K562 (cell line): ENCODE measurements around the gene CLASP2. TPM values are rescaled to one million over a fixed set of nuclear protein-coding genes. Genes with fewer than 3 reads are reported as not detected.

Source experiments
- ATAC-seq: fragments of 200-7000 bp; cut with Tn5 transposase; 3 replicates; pipeline ENCODE4 v1.9.1; 2020; ENCODE audit warnings: moderate library complexity
- BruUV-seq: library from RNA; stranded (reverse); fragments of 400-500 nt; replicated peaks from 2 replicates; lab custom pipeline; 2021; lab: Mats Ljungman, UMichigan
- CTCF ChIA-PET: fragments of 300-600 bp; formaldehyde crosslinking; extraction: SDS; loops from one replicate; lab custom pipeline; 2021; ENCODE audit warnings: low intra/inter-chr PET ratio; lab: Yijun Ruan, JAX
- POLR2A ChIA-PET: fragments of 300-600, 350-650 bp; sonication (Branson Sonifier 250); formaldehyde crosslinking; extraction: SDS; loops from one replicate; lab custom pipeline; 2021; ENCODE audit warnings: antibody characterized with exemption, inconsistent platforms; lab: Yijun Ruan, JAX
- DNase-seq, 4 experiments: peaks; one replicate each; pipeline versions ENCODE4 v3.0.0 to v3.0.0-alpha.2; 2011 to 2018; ENCODE audit warnings: low spot score in 3 of 4, mixed read lengths in 3 of 4; ENCODE audit errors: extremely low read depth in 1 of 4
- FAIRE-seq: peaks from 2 replicates; lab custom pipeline; 2011; peaks lifted over from hg19 to GRCh38; lab: Jason Lieb, UNC
- H2AFZ ChIP-seq: 2 replicates; pipeline ENCODE4 v1.6.0; 2011; ENCODE audit warnings: low read depth, low read length, control low read depth, inconsistent platforms
- H3K27ac ChIP-seq: fragments of 200-600 bp; 3 replicates; pipeline ENCODE4 v1.8.0; 2011; ENCODE audit warnings: low read depth, mild to moderate bottlenecking, control low read depth, inconsistent platforms, low read length, moderate library complexity, mixed read lengths; ENCODE audit errors: extremely low read depth
- H3K27me3 ChIP-seq, 2 experiments: fragments of 300-600 bp in 1 of 2; 2 replicates in 1 of 2; 3 replicates in 1 of 2; pipeline versions ENCODE4 v1.6.0 to v1.8.0; 2011; ENCODE audit warnings: inconsistent platforms in 2 of 2, low read length in 2 of 2, mild to moderate bottlenecking in 1 of 2, mixed read lengths in 1 of 2, moderate library complexity in 1 of 2; ENCODE audit not compliant: control insufficient read depth in 2 of 2, insufficient read depth in 2 of 2
- H3K36me3 ChIP-seq: fragments of 300-600 bp; 3 replicates; pipeline ENCODE4 v1.8.0; 2011; ENCODE audit warnings: mild to moderate bottlenecking, low read length, inconsistent platforms; ENCODE audit not compliant: control insufficient read depth, insufficient read depth
- H3K4me1 ChIP-seq, 2 experiments: fragments of 200-600 bp in 1 of 2; replicated peaks in 1 of 2; 2 replicates in 1 of 2; 3 replicates in 1 of 2; pipeline versions ENCODE4 v1.5.1 to v1.8.0; 2011; ENCODE audit warnings: inconsistent platforms in 2 of 2, low read length in 2 of 2, mild to moderate bottlenecking in 1 of 2, mixed read lengths in 1 of 2, moderate library complexity in 1 of 2; ENCODE audit not compliant: control insufficient read depth in 2 of 2, insufficient read depth in 2 of 2
- H3K4me2 ChIP-seq: 2 replicates; pipeline ENCODE4 v1.6.1; 2011; ENCODE audit warnings: low read length, control low read depth, inconsistent platforms, mixed read lengths; ENCODE audit not compliant: insufficient read depth
- H3K4me3 ChIP-seq: fragments of 200-600 bp; sonication (generic), shearing (Covaris generic); 2 replicates; pipeline ENCODE4 v1.5.1; 2016; ENCODE audit warnings: control low read depth, inconsistent platforms
- H3K79me2 ChIP-seq: fragments of 200-600 bp; 3 replicates; pipeline ENCODE4 v1.8.0; 2011; ENCODE audit warnings: low read length, inconsistent platforms; ENCODE audit not compliant: control insufficient read depth, insufficient read depth
- H3K9ac ChIP-seq, 2 experiments: 2 replicates each; pipeline versions ENCODE4 v1.6.0 to v1.6.1; 2011; ENCODE audit warnings: low read depth in 2 of 2, low read length in 2 of 2, control low read depth in 1 of 2, inconsistent platforms in 1 of 2, mild to moderate bottlenecking in 1 of 2, mixed read lengths in 1 of 2; ENCODE audit not compliant: insufficient read depth in 1 of 2
- H3K9me1 ChIP-seq: one replicate; pipeline ENCODE4 v1.6.0; 2011; ENCODE audit warnings: inconsistent platforms, mild to moderate bottlenecking, low read length, moderate library complexity; ENCODE audit not compliant: control insufficient read depth, insufficient read depth
- H3K9me3 ChIP-seq: replicated peaks from 2 replicates; pipeline ENCODE4 v1.5.1; 2011; ENCODE audit warnings: low read depth, low read length, inconsistent platforms; ENCODE audit not compliant: control insufficient read depth, insufficient read depth
- H4K20me1 ChIP-seq: replicated peaks from 2 replicates; pipeline ENCODE4 v1.6.1; 2011; ENCODE audit warnings: low read length, inconsistent platforms, mixed read lengths; ENCODE audit not compliant: control insufficient read depth, insufficient read depth
- HDAC1 ChIP-seq, 2 experiments: fragments of 450-650 bp; IDR thresholded peaks; 2 replicates each; pipeline ENCODE4 v1.6.1; 2016 to 2017; ENCODE audit warnings: inconsistent platforms in 1 of 2, mild to moderate bottlenecking in 1 of 2, moderate library complexity in 1 of 2
- LCOR ChIP-seq: sonication (generic); formaldehyde crosslinking; IDR thresholded peaks from 2 replicates; pipeline ENCODE4 v1.8.0; 2022; ENCODE audit warnings: mild to moderate bottlenecking, missing genetic modification reagents
- SIN3B ChIP-seq: fragments of 450-650 bp; IDR thresholded peaks from 2 replicates; pipeline ENCODE4 v1.6.1; 2017; ENCODE audit warnings: low read depth, mild to moderate bottlenecking, moderate library complexity
- XRCC3 ChIP-seq: fragments of 450-650 bp; IDR thresholded peaks from 2 replicates; pipeline ENCODE4 v1.6.1; 2017; ENCODE audit warnings: mild to moderate bottlenecking, moderate library complexity
- ZNF586 ChIP-seq: fragments of 450-650 bp; formaldehyde crosslinking; conservative IDR thresholded peaks from 2 replicates; pipeline ENCODE4 v1.4.0; 2020; ENCODE audit warnings: mild to moderate bottlenecking, moderate library complexity
- ZNF695 ChIP-seq: fragments of 450-650 bp; formaldehyde crosslinking; IDR thresholded peaks from 2 replicates; pipeline ENCODE4 v1.4.0; 2020; ENCODE audit warnings: mild to moderate bottlenecking, moderate library complexity
- WGBS: fragments of 100-300 bp; shearing (Covaris generic); methylation state at CpG from one replicate; pipeline ENCODE4 v1.1.6; 2016; ENCODE audit warnings: low coverage, mixed read lengths; ENCODE audit not compliant: insufficient coverage; ENCODE audit errors: missing lambda C conversion rate; 5-methylcytosine and 5-hydroxymethylcytosine counted together
- in situ Hi-C: fragments of 300-500 bp; cut with MboI; formaldehyde crosslinking; loops from 4 replicates; pipeline ENCODE4 v1.15.0; 2018; ENCODE audit warnings: inconsistent platforms, mixed read lengths
- intact Hi-C: fragments of 100-400 bp; cut with micrococcal nuclease; formaldehyde crosslinking; loops from 2 replicates; pipeline ENCODE4 v1.14.2; 2022
- polyA plus RNA-seq, 8 experiments: library from polyadenylated mRNA; depleted of rRNA in 4 of 8; stranded (reverse) in 5 of 8; unstranded in 3 of 8; fragments of >200 nt; fragmentation: Nextera tagmentation in 2 of 8; fragmentation: Illumina TruSeq in 1 of 8; extraction: Ambion mirVana in 2 of 8; extraction: Trizol in 1 of 8; gene quantifications; 2 replicates each; pipeline versions ENCODE4 v1.2.1 to v1.2.3, GENCODE V29; 2011 to 2014; ENCODE audit warnings: inconsistent platforms in 1 of 8, missing spikeins in 1 of 8
- total RNA-seq, 7 experiments: library from RNA; depleted of rRNA in 6 of 7; stranded (reverse); fragments of >200 nt in 6 of 7; fragmentation: Illumina TruSeq in 2 of 7; extraction: Trizol in 2 of 7; gene quantifications; 2 replicates each; pipeline versions ENCODE4 v1.2.1 to v1.2.3, GENCODE V29; 2011 to 2021; ENCODE audit warnings: low replicate concordance in 1 of 7
- TF ChIP-seq, protein P1 (sequence below): IDR thresholded peaks from 2 replicates; pipeline ENCODE4 v1.6.1; 2014; ENCODE audit warnings: antibody characterized with exemption
- TF ChIP-seq, protein P2 (sequence below): sonication (generic); formaldehyde crosslinking; IDR thresholded peaks from 2 replicates; pipeline ENCODE4 v1.8.0; 2022; ENCODE audit warnings: mild to moderate bottlenecking, missing genetic modification reagents, borderline replicate concordance
- TF ChIP-seq, protein P3 (sequence below): fragments of 250-450 bp; sonication (Bioruptor Pico); IDR thresholded peaks from 2 replicates; pipeline ENCODE4 v1.5.0; 2022; ENCODE audit warnings: mild to moderate bottlenecking
- TF ChIP-seq, protein P4 (sequence below): fragments of 250-450 bp; sonication (Bioruptor Pico); IDR thresholded peaks from 2 replicates; pipeline ENCODE4 v1.8.0; 2021; ENCODE audit warnings: moderate library complexity, mild to moderate bottlenecking, inconsistent platforms

CLASP2 gene
- total and polyA plus RNA-seq, 9 of the 15 experiments (the other 6 are each of a cell fraction or from before 2014, with no cell fraction given), result 13.5 to 107 (median 71.8) TPM

DNA sequence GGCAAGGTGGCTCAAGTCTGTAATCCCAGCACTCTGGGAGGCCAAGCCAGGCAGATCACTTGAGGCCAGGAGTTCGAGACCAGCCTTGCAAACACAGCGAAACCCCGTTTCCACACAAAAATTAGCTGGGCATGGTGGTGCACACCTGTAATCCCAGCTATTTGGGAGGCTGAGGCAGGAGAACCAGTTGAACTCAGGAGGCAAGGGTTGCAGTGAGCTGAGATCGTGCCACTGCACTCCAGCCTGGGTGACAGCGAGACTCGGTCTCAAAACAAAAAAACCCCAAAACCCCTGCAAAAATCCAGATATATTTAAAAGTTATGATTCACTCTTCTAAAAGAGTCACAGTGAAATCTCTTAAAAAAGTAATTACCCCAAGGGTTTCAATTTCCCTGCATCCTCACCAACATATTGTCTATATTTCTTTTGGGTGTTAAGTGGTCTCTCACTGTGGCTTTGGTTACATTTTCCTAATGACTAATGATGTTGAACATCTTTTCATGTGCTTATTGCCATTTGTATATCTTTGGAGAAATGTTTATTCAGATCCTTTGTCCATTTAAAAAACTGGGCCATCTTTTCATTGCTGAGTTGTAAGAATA lies 204.7 kb downstream of the CLASP2 start:
- FAIRE-seq (no peak), ATAC-seq (no peak), DNase-seq (no peak)
- H3K9ac ChIP-seq, result no peak overlapping the region
- 98% methylated on average over 6 of the region's 6 CpGs for WGBS
- no peaks in the 10 kb centered on the region for H4K20me1 ChIP-seq
- in situ Hi-C loops, result no loop called here
- BruUV-seq, result no TSS peak
- H3K27me3 ChIP-seq, result no peaks in the 10 kb centered on the region
- H3K79me2 ChIP-seq, result no peaks in the 10 kb centered on the region
- no peak overlapping the region for H3K4me3 ChIP-seq
- no peaks in the 10 kb centered on the region for H3K9me3 ChIP-seq
- no peak overlapping the region for H3K4me2 ChIP-seq
- intact Hi-C loops, result no loop called here
- H3K27ac ChIP-seq, result no peak overlapping the region
- no peaks in the 10 kb centered on the region for H3K4me1 ChIP-seq
- CTCF ChIA-PET, result no interaction called here
- no peak overlapping the region for H2AFZ ChIP-seq
- no peaks in the 10 kb centered on the region for H3K9me1 ChIP-seq
- POLR2A ChIA-PET, result no interaction called here
- peaks cover 44% of the 10 kb centered on the region for H3K36me3 ChIP-seq
- TF ChIP-seq ZNF586 (CRISPR knock-in tag) (no peak), XRCC3 (no peak), SIN3B (no peak), LCOR (CRISPR knock-in tag) (no peak)
- TF ChIP-seq, protein P1, sequence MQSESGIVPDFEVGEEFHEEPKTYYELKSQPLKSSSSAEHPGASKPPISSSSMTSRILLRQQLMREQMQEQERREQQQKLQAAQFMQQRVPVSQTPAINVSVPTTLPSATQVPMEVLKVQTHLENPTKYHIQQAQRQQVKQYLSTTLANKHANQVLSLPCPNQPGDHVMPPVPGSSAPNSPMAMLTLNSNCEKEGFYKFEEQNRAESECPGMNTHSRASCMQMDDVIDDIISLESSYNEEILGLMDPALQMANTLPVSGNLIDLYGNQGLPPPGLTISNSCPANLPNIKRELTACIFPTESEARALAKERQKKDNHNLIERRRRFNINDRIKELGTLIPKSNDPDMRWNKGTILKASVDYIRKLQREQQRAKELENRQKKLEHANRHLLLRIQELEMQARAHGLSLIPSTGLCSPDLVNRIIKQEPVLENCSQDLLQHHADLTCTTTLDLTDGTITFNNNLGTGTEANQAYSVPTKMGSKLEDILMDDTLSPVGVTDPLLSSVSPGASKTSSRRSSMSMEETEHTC, result no peak

DNA sequence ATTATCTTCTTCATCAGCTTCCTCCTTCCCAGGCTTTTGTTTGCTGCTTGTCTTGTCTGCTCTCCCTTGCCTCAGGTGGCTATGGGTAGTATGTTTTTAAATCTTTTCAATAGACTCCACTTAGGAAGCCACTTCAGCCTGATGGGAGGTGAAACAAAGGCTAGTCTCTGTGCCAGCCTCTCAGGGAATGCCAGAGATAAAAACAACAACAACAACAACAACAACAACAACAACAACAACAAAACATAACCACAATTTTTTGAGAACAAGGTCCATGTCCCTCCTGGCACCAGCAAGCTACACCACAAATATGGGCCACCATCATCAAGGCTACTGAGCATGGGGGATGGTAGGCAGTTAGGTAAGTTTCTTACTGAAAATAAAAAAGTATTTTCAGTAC lies 213.0 kb downstream of the CLASP2 start:
- Histone ChIP-seq H2AFZ (no peak overlapping the region), H3K9ac (no peak overlapping the region), H3K36me3 (peaks cover 42% of the 10 kb centered on the region; the same call in 2 of the 3 replicates), H3K9me1 (no peaks in the 10 kb centered on the region), H4K20me1 (no peaks in the 10 kb centered on the region), H3K9me3 (no peaks in the 10 kb centered on the region), H3K27ac (no peak overlapping the region), H3K4me3 (no peak overlapping the region), H3K27me3 (no peaks in the 10 kb centered on the region), H3K4me1 (no peaks in the 10 kb centered on the region), H3K4me2 (no peak overlapping the region), H3K79me2 (no peaks in the 10 kb centered on the region)
- DNase-seq (no peak), FAIRE-seq (no peak), ATAC-seq (no peak)
- ChIA-PET CTCF (no interaction called here), POLR2A (no interaction called here)
- no TSS peak for BruUV-seq
- intact Hi-C loops (no loop called here), in situ Hi-C loops (no loop called here)
- TF ChIP-seq, protein P2, sequence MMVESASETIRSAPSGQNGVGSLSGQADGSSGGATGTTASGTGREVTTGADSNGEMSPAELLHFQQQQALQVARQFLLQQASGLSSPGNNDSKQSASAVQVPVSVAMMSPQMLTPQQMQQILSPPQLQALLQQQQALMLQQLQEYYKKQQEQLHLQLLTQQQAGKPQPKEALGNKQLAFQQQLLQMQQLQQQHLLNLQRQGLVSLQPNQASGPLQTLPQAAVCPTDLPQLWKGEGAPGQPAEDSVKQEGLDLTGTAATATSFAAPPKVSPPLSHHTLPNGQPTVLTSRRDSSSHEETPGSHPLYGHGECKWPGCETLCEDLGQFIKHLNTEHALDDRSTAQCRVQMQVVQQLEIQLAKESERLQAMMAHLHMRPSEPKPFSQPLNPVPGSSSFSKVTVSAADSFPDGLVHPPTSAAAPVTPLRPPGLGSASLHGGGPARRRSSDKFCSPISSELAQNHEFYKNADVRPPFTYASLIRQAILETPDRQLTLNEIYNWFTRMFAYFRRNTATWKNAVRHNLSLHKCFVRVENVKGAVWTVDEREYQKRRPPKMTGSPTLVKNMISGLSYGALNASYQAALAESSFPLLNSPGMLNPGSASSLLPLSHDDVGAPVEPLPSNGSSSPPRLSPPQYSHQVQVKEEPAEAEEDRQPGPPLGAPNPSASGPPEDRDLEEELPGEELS (CRISPR knock-in tag), result peak; percentile 66; the same call in 1 of the 2 replicates
- no peak for TF ChIP-seq ZNF695
- TF ChIP-seq, protein P3, sequence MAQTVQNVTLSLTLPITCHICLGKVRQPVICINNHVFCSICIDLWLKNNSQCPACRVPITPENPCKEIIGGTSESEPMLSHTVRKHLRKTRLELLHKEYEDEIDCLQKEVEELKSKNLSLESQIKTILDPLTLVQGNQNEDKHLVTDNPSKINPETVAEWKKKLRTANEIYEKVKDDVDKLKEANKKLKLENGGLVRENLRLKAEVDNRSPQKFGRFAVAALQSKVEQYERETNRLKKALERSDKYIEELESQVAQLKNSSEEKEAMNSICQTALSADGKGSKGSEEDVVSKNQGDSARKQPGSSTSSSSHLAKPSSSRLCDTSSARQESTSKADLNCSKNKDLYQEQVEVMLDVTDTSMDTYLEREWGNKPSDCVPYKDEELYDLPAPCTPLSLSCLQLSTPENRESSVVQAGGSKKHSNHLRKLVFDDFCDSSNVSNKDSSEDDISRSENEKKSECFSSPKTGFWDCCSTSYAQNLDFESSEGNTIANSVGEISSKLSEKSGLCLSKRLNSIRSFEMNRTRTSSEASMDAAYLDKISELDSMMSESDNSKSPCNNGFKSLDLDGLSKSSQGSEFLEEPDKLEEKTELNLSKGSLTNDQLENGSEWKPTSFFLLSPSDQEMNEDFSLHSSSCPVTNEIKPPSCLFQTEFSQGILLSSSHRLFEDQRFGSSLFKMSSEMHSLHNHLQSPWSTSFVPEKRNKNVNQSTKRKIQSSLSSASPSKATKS (CRISPR knock-in tag), result no peak
- TF ChIP-seq, protein P4, sequence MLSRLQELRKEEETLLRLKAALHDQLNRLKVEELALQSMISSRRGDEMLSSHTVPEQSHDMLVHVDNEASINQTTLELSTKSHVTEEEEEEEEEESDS (CRISPR knock-in tag), result no peak
- TF ChIP-seq HDAC1 (IDR thresholded peaks at IDR 0.05), result no peak
